ENCODE measurements around the gene MYOC.
A peak's percentile ranks its signal among the peaks of the same experiment; 100 is the strongest.

Gene MYOC

GRCh38 chr1:171596119-171596518 is 56.4 kb downstream of the MYOC start:
- TF ChIP-seq, protein P1, sequence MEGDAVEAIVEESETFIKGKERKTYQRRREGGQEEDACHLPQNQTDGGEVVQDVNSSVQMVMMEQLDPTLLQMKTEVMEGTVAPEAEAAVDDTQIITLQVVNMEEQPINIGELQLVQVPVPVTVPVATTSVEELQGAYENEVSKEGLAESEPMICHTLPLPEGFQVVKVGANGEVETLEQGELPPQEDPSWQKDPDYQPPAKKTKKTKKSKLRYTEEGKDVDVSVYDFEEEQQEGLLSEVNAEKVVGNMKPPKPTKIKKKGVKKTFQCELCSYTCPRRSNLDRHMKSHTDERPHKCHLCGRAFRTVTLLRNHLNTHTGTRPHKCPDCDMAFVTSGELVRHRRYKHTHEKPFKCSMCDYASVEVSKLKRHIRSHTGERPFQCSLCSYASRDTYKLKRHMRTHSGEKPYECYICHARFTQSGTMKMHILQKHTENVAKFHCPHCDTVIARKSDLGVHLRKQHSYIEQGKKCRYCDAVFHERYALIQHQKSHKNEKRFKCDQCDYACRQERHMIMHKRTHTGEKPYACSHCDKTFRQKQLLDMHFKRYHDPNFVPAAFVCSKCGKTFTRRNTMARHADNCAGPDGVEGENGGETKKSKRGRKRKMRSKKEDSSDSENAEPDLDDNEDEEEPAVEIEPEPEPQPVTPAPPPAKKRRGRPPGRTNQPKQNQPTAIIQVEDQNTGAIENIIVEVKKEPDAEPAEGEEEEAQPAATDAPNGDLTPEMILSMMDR (IDR thresholded peaks at IDR 0.05): no peak
- H3K9me3 Mint-ChIP-seq: peaks cover 13% of the 10 kb centered on the region
- H3K36me3 Mint-ChIP-seq (ENCODE audit: low read depth): peaks cover 65% of the 10 kb centered on the region
- H3K4me3 Mint-ChIP-seq: no peak overlapping the region
- H3K4me1 Mint-ChIP-seq: peaks cover 2% of the 10 kb centered on the region
- H3K27ac Mint-ChIP-seq: no peak overlapping the region
- DNase-seq: no peak
- no peaks in the 10 kb centered on the region for H3K27me3 Mint-ChIP-seq (ENCODE audit: low read depth, poor library complexity)

DNA sequence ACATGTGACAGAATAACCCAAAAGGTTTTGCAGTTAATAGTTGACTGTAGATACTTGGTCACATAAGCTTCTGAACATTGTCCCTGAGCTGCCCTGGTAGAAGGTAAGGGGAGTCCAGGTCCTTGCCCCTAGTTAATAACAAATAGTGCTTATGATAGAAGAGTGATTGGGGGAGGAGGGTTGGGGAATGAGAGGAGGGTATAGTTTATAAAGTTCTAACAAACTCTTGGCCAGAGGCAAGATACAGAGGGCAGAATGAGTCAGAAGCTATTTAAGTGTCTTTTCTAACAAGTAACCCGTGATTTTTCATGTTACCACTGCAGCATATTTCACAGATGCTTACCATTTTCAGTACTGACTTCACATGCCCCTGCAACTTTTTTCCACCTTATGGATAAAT is 57.2 kb downstream of the MYOC start:
- Mint-ChIP-seq H3K27ac (peak overlapping the region; percentile 15), H3K36me3 (ENCODE audit: low read depth) (peaks cover 71% of the 10 kb centered on the region), H3K4me3 (no peak overlapping the region), H3K9me3 (peaks cover 11% of the 10 kb centered on the region), H3K4me1 (no peaks in the 10 kb centered on the region), H3K27me3 (ENCODE audit: low read depth, poor library complexity) (no peaks in the 10 kb centered on the region)
- TF ChIP-seq, protein P1 (IDR thresholded peaks at IDR 0.05): no peak
- DNase-seq: no peak

- TF ChIP-seq, protein P1 (IDR thresholded peaks at IDR 0.05): no peak
- H3K27me3 Mint-ChIP-seq (ENCODE audit: low read depth, poor library complexity): no peaks in the 10 kb centered on the region
- peaks cover 71% of the 10 kb centered on the region for H3K36me3 Mint-ChIP-seq (ENCODE audit: low read depth)
- H3K4me3 Mint-ChIP-seq: no peak overlapping the region
- H3K9me3 Mint-ChIP-seq: no peaks in the 10 kb centered on the region
- no peak for DNase-seq
- H3K27ac Mint-ChIP-seq: no peak overlapping the region
- H3K4me1 Mint-ChIP-seq: no peaks in the 10 kb centered on the region
Observed at GRCh38 chr1:171590022-171590421, 62.5 kb downstream of the MYOC start.

DNA sequence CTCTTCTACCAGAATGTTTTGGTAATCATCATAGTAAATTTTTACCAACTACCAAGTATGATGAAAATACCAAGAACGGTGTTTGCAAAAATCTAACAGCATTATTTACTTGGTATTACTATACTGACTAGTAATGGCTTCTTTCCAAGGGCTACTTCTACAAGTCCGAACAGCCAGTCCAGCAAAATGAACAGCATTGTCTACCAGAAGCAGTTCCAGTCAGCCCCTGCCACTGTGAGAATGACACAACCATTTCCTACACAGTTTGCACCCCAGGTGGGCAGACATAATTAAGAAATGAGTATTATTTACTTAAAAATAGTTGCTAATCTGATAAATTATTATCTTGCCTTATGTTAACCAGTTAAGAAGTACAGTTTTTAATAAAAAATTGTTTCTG is 64.3 kb downstream of the MYOC start:
- Mint-ChIP-seq H3K27me3 (ENCODE audit: low read depth, poor library complexity) (no peaks in the 10 kb centered on the region), H3K9me3 (no peaks in the 10 kb centered on the region), H3K27ac (peak overlapping the region; percentile 95), H3K36me3 (ENCODE audit: low read depth) (peaks cover 82% of the 10 kb centered on the region), H3K4me3 (no peak overlapping the region), H3K4me1 (no peaks in the 10 kb centered on the region)
- TF ChIP-seq, protein P1 (IDR thresholded peaks at IDR 0.05): no peak
- DNase-seq: no peak

DNA sequence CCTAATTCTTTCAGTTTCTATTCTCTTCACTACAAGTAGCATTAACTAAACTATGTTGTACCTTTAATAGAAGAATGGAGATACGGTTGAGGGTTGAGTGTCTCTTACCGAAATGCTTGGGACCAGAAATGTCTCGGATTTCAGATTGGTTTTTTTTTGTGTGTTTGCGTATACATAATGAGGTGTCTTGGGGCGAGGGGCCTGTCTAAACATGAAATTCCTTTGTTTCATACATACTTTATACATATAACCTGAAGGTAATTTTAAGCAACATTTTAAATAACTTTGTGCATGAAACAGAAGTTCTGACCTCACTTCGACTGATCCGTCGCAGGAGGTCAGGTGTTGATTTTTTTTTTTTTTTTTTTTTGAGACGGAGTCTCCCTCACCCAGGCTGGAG is 66.8 kb downstream of the MYOC start:
- H3K27ac Mint-ChIP-seq: no peak overlapping the region
- no peaks in the 10 kb centered on the region for H3K27me3 Mint-ChIP-seq (ENCODE audit: low read depth, poor library complexity)
- H3K4me3 Mint-ChIP-seq: no peak overlapping the region
- no peaks in the 10 kb centered on the region for H3K9me3 Mint-ChIP-seq
- DNase-seq: no peak
- H3K4me1 Mint-ChIP-seq: no peaks in the 10 kb centered on the region
- peaks cover 67% of the 10 kb centered on the region for H3K36me3 Mint-ChIP-seq (ENCODE audit: low read depth)
- TF ChIP-seq, protein P1 (IDR thresholded peaks at IDR 0.05): no peak

Data from nephron progenitor cell (in vitro differentiated cells).